ENCODE data around the gene YIPF1. TPM values are rescaled to one million over a fixed set of nuclear protein-coding genes. Genes with fewer than 3 reads are reported as not detected.

YIPF1 gene
- 10 to 100 TPM; 17.3 to 19.1 TPM for total RNA-seq

GRCh38 chr1:53889304-53890298 lies at the start of gene YIPF1:
TSS of gene YIPF1 (minus strand) at chr1:53889797. CDS start at chr1:53888937, 860 bp downstream.
- ChIA-PET POLR2A (interaction anchor here (0.8 to 2.1 kb wide), 2 partner anchors 29 to 56 kb away, joined by 4 to 15 read pairs; partner anchors contain the start of genes IFT25 and LRRC42), CTCF (interaction anchor here (1.0 to 1.2 kb wide), 3 partner anchors 11 to 59 kb away, joined by 3 to 6 read pairs (median 3); partner anchors contain the start of gene IFT25)
- H3K4me1 Mint-ChIP-seq (ENCODE audit: low read depth): peaks cover 29% of the 10 kb centered on the region
- peak within 1 kb of the TSS; percentile 96 for H3K4me3 Mint-ChIP-seq
- intact Hi-C loops (cut with micrococcal nuclease): loop anchor here (1.0 kb wide), 4 partner anchors 30 to 164 kb away; partner anchors contain the start of genes IFT25, NDC1, TCEANC2 and TMEM59
- peaks cover 9% of the 10 kb centered on the region for H3K36me3 Mint-ChIP-seq
- no peaks in the 10 kb centered on the region for H3K9me3 Mint-ChIP-seq
- peak within 1 kb of the TSS; percentile 99 for H3K27ac Mint-ChIP-seq
- peak; percentile 93 for DNase-seq
- no peaks in the 10 kb centered on the region for H3K27me3 Mint-ChIP-seq

GRCh38 chr1:53938136-53938830 lies 48.7 kb upstream of the YIPF1 start:
- peaks cover 6% of the 10 kb centered on the region for H3K9me3 Mint-ChIP-seq
- peaks cover 25% of the 10 kb centered on the region for H3K36me3 Mint-ChIP-seq
- H3K27ac Mint-ChIP-seq: peak overlapping the region; percentile 57
- CTCF ChIA-PET: interaction anchor here (0.7 kb wide), 1 partner anchor 71 kb away, joined by 4 read pairs; no protein-coding TSS in a partner anchor
- H3K4me3 Mint-ChIP-seq: no peak overlapping the region
- no peak for DNase-seq
- peaks cover 21% of the 10 kb centered on the region for H3K4me1 Mint-ChIP-seq (ENCODE audit: low read depth)
- POLR2A ChIA-PET: interaction anchor here (0.6 kb wide), 1 partner anchor 447 kb away, joined by 3 read pairs; no protein-coding TSS in a partner anchor
- H3K27me3 Mint-ChIP-seq: no peaks in the 10 kb centered on the region
- intact Hi-C loops (cut with micrococcal nuclease): no loop called here

GRCh38 chr1:53936430-53936829 lies 46.8 kb upstream of the YIPF1 start:
- intact Hi-C loops (cut with micrococcal nuclease): no loop called here
- POLR2A ChIA-PET: interaction anchor here (0.6 kb wide), 1 partner anchor 65 kb away, joined by 3 read pairs; no protein-coding TSS in a partner anchor

GRCh38 chr1:53934170-53934765 lies 44.7 kb upstream of the YIPF1 start:
- ChIA-PET POLR2A (no interaction called here), CTCF (no interaction called here)
- intact Hi-C loops (cut with micrococcal nuclease): no loop called here
- DNase-seq: no peak
- Mint-ChIP-seq H3K36me3 (peaks cover 26% of the 10 kb centered on the region), H3K4me1 (ENCODE audit: low read depth) (peaks cover 6% of the 10 kb centered on the region), H3K9me3 (peaks cover 10% of the 10 kb centered on the region), H3K27me3 (no peaks in the 10 kb centered on the region), H3K27ac (no peak overlapping the region), H3K4me3 (no peak overlapping the region)

More at GRCh38 chr1:53936430-53936829, 46.8 kb upstream of the YIPF1 start:
- H3K9me3 Mint-ChIP-seq: peaks cover 10% of the 10 kb centered on the region
- H3K27me3 Mint-ChIP-seq: no peaks in the 10 kb centered on the region
- H3K36me3 Mint-ChIP-seq: peaks cover 28% of the 10 kb centered on the region
- CTCF ChIA-PET: interaction anchor here (0.7 kb wide), 1 partner anchor 87 kb away, joined by 3 read pairs; no protein-coding TSS in a partner anchor
- peaks cover 10% of the 10 kb centered on the region for H3K4me1 Mint-ChIP-seq (ENCODE audit: low read depth)
- H3K27ac Mint-ChIP-seq: no peak overlapping the region
- DNase-seq: no peak
- H3K4me3 Mint-ChIP-seq: no peak overlapping the region

- Mint-ChIP-seq H3K9me3 (peaks cover 10% of the 10 kb centered on the region), H3K4me3 (no peak overlapping the region), H3K4me1 (ENCODE audit: low read depth) (no peaks in the 10 kb centered on the region), H3K27ac (no peak overlapping the region), H3K36me3 (peaks cover 20% of the 10 kb centered on the region), H3K27me3 (no peaks in the 10 kb centered on the region)
- no peak for DNase-seq
- CTCF ChIA-PET: interaction anchor here (0.6 kb wide), 1 partner anchor 330 kb away, joined by 3 read pairs; no protein-coding TSS in a partner anchor
- intact Hi-C loops (cut with micrococcal nuclease): no loop called here
- POLR2A ChIA-PET: no interaction called here
Observed at GRCh38 chr1:53931523-53931922, 41.9 kb upstream of the YIPF1 start.

- CTCF ChIA-PET: interaction anchor here (0.7 kb wide), 1 partner anchor 51 kb away, joined by 3 read pairs; no protein-coding TSS in a partner anchor
- H3K36me3 Mint-ChIP-seq: peaks cover 21% of the 10 kb centered on the region
- H3K9me3 Mint-ChIP-seq: peaks cover 10% of the 10 kb centered on the region
- intact Hi-C loops (cut with micrococcal nuclease): no loop called here
- DNase-seq: no peak
- no peak overlapping the region for H3K27ac Mint-ChIP-seq
- H3K4me3 Mint-ChIP-seq: no peak overlapping the region
- H3K27me3 Mint-ChIP-seq: no peaks in the 10 kb centered on the region
- POLR2A ChIA-PET: no interaction called here
- H3K4me1 Mint-ChIP-seq (ENCODE audit: low read depth): no peaks in the 10 kb centered on the region
Observed at GRCh38 chr1:53930932-53931331, 41.3 kb upstream of the YIPF1 start.

GRCh38 chr1:53929246-53929960 lies 39.8 kb upstream of the YIPF1 start:
- no peak overlapping the region for H3K27ac Mint-ChIP-seq
- H3K4me3 Mint-ChIP-seq: no peak overlapping the region
- H3K9me3 Mint-ChIP-seq: peaks cover 5% of the 10 kb centered on the region
- H3K27me3 Mint-ChIP-seq: no peaks in the 10 kb centered on the region
- DNase-seq: no peak
- H3K4me1 Mint-ChIP-seq (ENCODE audit: low read depth): peaks cover 1% of the 10 kb centered on the region
- ChIA-PET POLR2A (no interaction called here), CTCF (interaction anchor here (2.1 kb wide), 1 partner anchor 30 kb away, joined by 6 read pairs; no protein-coding TSS in a partner anchor)
- H3K36me3 Mint-ChIP-seq: peaks cover 12% of the 10 kb centered on the region
- intact Hi-C loops (cut with micrococcal nuclease): no loop called here

GRCh38 chr1:53927376-53927881 lies 37.8 kb upstream of the YIPF1 start:
- intact Hi-C loops (cut with micrococcal nuclease): no loop called here
- Mint-ChIP-seq H3K27me3 (no peaks in the 10 kb centered on the region), H3K36me3 (peaks cover 12% of the 10 kb centered on the region), H3K27ac (no peak overlapping the region), H3K4me3 (no peak overlapping the region), H3K4me1 (ENCODE audit: low read depth) (peaks cover 4% of the 10 kb centered on the region), H3K9me3 (peaks cover 3% of the 10 kb centered on the region)
- ChIA-PET CTCF (interaction anchor here (2.1 kb wide), 1 partner anchor 32 kb away, joined by 6 read pairs; no protein-coding TSS in a partner anchor), POLR2A (no interaction called here)
- DNase-seq: no peak

- ChIA-PET POLR2A (no interaction called here), CTCF (interaction anchor here (1.4 kb wide), 1 partner anchor 40 kb away, joined by 4 read pairs; no protein-coding TSS in a partner anchor)
- Mint-ChIP-seq H3K4me1 (ENCODE audit: low read depth) (peaks cover 32% of the 10 kb centered on the region), H3K4me3 (no peak overlapping the region), H3K27ac (peak overlapping the region; percentile 73), H3K9me3 (no peaks in the 10 kb centered on the region), H3K27me3 (no peaks in the 10 kb centered on the region), H3K36me3 (peaks cover 18% of the 10 kb centered on the region)
- peak; percentile 41 for DNase-seq
- intact Hi-C loops (cut with micrococcal nuclease): loop anchor here (1.0 to 2.0 kb wide), 2 partner anchors 23 to 29 kb away; no protein-coding TSS in a partner anchor
Observed at GRCh38 chr1:53919675-53920066, 30.1 kb upstream of the YIPF1 start.

GRCh38 chr1:53918343-53918742 lies 28.7 kb upstream of the YIPF1 start:
- Mint-ChIP-seq H3K27me3 (no peaks in the 10 kb centered on the region), H3K36me3 (peaks cover 18% of the 10 kb centered on the region), H3K27ac (no peak overlapping the region), H3K4me1 (ENCODE audit: low read depth) (peaks cover 29% of the 10 kb centered on the region), H3K9me3 (no peaks in the 10 kb centered on the region), H3K4me3 (no peak overlapping the region)
- intact Hi-C loops (cut with micrococcal nuclease): loop anchor here (2.0 kb wide), 1 partner anchor 24 kb away; no protein-coding TSS in a partner anchor
- ChIA-PET CTCF (interaction anchor here (0.6 to 1.5 kb wide), 2 partner anchors 30 to 58 kb away, joined by 3 read pairs; no protein-coding TSS in a partner anchor), POLR2A (interaction anchor here (1.0 kb wide), 1 partner anchor 88 kb away, joined by 4 read pairs; no protein-coding TSS in a partner anchor)
- no peak for DNase-seq

Data from activated CD4-positive, alpha-beta memory T cell treated with anti-CD3 and anti-CD28 coated beads for 36 hours (primary cell).